ENCODE measurements around the gene EFHD2.

Gene EFHD2

GRCh38 chr1:15440357-15440756 is 30.7 kb downstream of the EFHD2 start:
- TF ChIP-seq GATA1 (IDR thresholded peaks at IDR 0.05; ENCODE audit: low read depth, low read length) = no peak
- TF ChIP-seq POLR2A (IDR thresholded peaks at IDR 0.05; ENCODE audit: low read length) = no peak

DNA sequence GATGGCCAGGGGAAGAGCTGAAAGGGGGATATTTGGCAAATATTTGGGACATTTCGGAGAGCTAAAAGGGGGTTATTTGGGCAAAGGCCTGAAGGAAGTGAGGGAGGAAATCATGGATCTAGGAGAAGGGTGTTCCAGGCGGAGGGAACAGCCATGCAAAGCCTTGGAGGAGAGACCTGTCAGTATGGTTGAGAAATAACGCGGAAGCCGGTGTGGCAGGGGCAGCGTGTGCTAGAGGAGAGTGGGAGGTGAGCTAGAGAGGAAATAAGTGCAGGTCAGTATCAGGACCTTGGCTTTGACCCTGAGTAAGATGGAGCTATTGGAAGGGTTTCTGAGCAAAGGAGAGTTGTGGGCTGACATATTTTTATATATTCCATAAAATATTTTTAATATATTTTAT is 31.6 kb downstream of the EFHD2 start:
- TF ChIP-seq POLR2A (IDR thresholded peaks at IDR 0.05; ENCODE audit: low read length) = no peak
- TF ChIP-seq GATA1 (IDR thresholded peaks at IDR 0.05; ENCODE audit: low read depth, low read length) = no peak
- DNase-seq = no peak

More at GRCh38 chr1:15440357-15440756, 30.7 kb downstream of the EFHD2 start:
- DNase-seq = no peak

DNA sequence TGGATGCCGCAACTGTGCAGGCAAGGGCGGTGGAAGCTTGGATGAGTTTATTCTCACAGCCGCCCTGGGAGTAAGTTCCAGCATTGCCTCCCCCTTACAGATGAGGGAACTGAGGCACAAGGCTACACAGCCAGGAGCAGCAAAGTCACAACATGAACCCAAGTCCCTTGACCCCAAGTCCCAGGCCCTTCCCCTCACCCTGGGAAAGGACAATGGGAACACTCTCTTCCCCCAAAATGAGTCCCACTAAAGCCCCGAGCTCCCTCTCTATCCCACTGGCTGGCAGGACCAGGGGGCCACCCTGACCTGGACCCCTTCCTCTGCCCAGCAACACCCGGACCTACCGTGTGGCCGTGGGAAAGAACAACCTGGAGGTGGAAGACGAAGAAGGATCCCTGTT is 32.4 kb downstream of the EFHD2 start:
- TF ChIP-seq POLR2A (IDR thresholded peaks at IDR 0.05; ENCODE audit: low read length) (no peak), GATA1 (IDR thresholded peaks at IDR 0.05; ENCODE audit: low read depth, low read length) (no peak)
- DNase-seq = no peak

DNA sequence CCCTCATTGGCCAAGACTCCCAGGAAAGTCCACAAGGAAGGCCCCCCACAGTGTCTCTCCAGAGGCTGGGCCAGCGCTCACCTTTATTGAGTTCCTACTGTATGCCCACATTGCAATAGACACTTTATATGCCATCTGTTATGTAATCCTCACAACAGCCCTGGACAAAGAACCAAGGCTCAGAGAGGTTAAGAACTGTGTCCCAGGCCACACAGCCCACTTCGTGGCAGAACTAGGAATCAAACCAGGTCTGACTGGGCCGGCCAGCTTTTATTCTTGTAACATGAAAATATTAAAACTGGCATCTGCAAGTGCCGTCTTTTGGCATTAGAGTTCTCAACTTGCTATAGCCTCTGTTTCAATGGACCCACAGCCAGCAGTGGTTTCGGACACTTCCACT is 33.1 kb downstream of the EFHD2 start:
- no peak for TF ChIP-seq POLR2A (IDR thresholded peaks at IDR 0.05; ENCODE audit: low read length)
- no peak for TF ChIP-seq GATA1 (IDR thresholded peaks at IDR 0.05; ENCODE audit: low read depth, low read length)
- DNase-seq = no peak

GRCh38 chr1:15443281-15443680 is 33.6 kb downstream of the EFHD2 start:
- DNase-seq = no peak
- TF ChIP-seq GATA1 (IDR thresholded peaks at IDR 0.05; ENCODE audit: low read depth, low read length) = no peak
- TF ChIP-seq POLR2A (IDR thresholded peaks at IDR 0.05; ENCODE audit: low read length) = no peak

DNA sequence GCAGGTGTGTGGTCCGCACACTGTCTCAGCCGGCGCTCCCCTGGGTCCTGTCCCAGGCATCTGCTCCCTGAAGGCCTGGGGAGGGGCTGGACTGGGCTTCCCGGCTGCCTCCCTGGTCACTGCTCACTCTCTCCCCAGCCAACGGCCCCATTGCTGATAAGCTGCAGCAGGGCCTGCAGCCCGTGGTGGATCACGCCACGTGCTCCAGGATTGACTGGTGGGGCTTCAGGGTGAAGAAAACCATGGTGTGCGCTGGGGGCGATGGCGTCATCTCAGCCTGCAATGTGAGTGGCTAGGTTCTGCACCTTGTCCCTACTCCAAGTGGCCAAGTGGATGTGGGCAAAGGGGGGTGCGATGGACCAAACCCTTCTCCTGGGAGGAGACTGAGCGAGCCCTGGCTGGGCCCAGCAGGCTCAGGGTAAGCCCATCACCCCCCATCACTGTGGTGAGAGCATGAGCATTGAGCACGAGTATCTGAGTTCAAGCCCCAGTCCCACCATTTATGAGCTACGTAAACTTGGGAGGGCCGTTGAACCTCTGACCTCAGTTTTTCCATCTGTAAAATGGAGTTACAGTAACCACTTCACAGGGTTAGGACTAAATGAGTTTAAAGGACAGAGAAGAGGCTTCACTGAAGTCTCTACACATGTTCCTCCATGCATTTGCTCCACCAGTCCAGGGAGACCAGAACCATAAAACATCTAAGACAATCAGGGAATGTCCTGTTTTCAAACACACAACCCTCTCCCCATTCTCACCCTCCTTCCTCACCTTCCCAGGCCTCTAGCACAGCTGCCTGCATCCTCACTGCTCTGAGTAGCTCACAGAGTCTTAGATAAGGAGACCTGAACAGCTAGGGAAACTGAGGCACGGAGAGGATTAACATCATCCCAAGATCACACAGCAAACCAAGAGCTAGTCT is 35.0 kb downstream of the EFHD2 start:
- DNase-seq = no peak

GRCh38 chr1:15445390-15446122 is 35.9 kb downstream of the EFHD2 start:
- no peak for TF ChIP-seq POLR2A (IDR thresholded peaks at IDR 0.05; ENCODE audit: low read length)
- TF ChIP-seq GATA1 (IDR thresholded peaks at IDR 0.05; ENCODE audit: low read depth, low read length) = no peak
- no peak for DNase-seq

More for the DNA sequence above, 35.0 kb downstream of the EFHD2 start:
- TF ChIP-seq GATA1 (IDR thresholded peaks at IDR 0.05; ENCODE audit: low read depth, low read length) (no peak), POLR2A (IDR thresholded peaks at IDR 0.05; ENCODE audit: low read length) (no peak)

DNA sequence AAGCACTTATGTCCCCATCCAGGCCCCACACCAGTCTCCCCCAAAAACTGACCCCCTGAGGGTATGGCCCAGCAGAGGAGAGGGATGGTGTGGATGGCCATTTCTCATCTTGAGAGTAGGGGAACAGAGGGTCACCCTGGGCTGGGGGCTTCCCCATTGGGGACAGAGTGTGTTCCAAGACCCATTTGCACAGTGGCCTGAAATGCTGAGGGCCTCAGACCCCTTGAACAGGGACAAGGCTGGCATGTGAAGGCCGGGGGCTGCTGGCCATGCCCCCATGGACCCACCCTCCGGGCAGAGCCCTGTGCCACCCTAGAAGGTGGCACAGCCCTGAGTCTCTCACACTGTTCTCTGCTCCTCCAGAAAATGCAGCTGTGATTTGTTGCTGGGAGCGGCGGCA is 36.5 kb downstream of the EFHD2 start:
- DNase-seq = no peak
- TF ChIP-seq POLR2A (IDR thresholded peaks at IDR 0.05; ENCODE audit: low read length) = no peak
- no peak for TF ChIP-seq GATA1 (IDR thresholded peaks at IDR 0.05; ENCODE audit: low read depth, low read length)

GRCh38 chr1:15448877-15449462 is 39.3 kb downstream of the EFHD2 start:
- TF ChIP-seq POLR2A (IDR thresholded peaks at IDR 0.05; ENCODE audit: low read length) (no peak), GATA1 (IDR thresholded peaks at IDR 0.05; ENCODE audit: low read depth, low read length) (no peak)
- DNase-seq = no peak

- TF ChIP-seq POLR2A (IDR thresholded peaks at IDR 0.05; ENCODE audit: low read length) (no peak), GATA1 (IDR thresholded peaks at IDR 0.05; ENCODE audit: low read depth, low read length) (no peak)
- no peak for DNase-seq
These were observed 39.9 kb downstream of the EFHD2 start for GRCh38 chr1:15449567-15449966.

DNA sequence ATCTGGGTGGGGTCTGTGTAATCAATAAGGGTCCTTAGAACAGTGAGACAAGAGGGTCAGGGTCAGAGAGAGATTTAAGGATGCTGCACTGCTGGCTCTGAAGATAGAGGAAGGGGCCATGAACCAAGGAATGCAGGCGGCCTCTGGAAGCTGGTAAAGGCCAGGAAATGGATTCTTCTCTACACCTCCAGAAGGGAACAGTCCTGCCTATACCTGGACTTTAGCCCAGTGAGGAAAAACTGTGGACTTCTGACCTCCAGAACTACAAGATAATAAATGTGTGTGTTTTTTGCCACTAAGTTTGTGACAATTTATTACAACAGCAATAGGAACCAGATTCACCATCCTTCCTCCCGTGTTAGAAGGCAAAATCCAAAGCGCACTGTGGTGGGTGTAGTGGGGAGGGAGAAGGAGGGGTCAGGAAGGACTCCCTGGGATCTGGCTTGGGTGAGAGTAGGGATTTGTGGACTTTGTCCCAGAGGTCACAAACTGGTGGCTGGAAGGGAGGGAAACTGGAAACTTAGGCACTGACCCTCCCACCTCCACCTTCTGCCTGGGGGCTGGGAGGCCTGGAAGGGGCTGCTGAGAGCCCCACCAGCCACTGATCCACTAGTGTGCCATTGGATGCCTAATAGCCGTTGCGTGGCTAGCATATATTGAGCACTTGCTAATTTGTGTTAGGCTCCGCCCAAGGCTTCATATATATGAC is 41.5 kb downstream of the EFHD2 start:
- no peak for TF ChIP-seq GATA1 (IDR thresholded peaks at IDR 0.05; ENCODE audit: low read depth, low read length)
- TF ChIP-seq POLR2A (IDR thresholded peaks at IDR 0.05; ENCODE audit: low read length) = no peak
- DNase-seq = no peak

GRCh38 chr1:15452216-15452615 is 42.5 kb downstream of the EFHD2 start:
- TF ChIP-seq GATA1 (IDR thresholded peaks at IDR 0.05; ENCODE audit: low read depth, low read length) (no peak), POLR2A (IDR thresholded peaks at IDR 0.05; ENCODE audit: low read length) (no peak)
- no peak for DNase-seq

GRCh38 chr1:15452866-15453571 is 43.3 kb downstream of the EFHD2 start:
- TF ChIP-seq POLR2A (IDR thresholded peaks at IDR 0.05; ENCODE audit: low read length) (no peak), GATA1 (IDR thresholded peaks at IDR 0.05; ENCODE audit: low read depth, low read length) (no peak)

More at GRCh38 chr1:15452866-15453571, 43.3 kb downstream of the EFHD2 start:
- DNase-seq = no peak

Measured in erythroblast (primary cell).